ENCODE measurements around the gene DCTD. TPM values are rescaled to one million over a fixed set of nuclear protein-coding genes. Genes with fewer than 3 reads are reported as not detected.

DCTD gene
- polyA plus RNA-seq, 1 donor, result 66.2 TPM

Other genes with a start within 250 kb of the DCTD start
- 21.1 TPM for gene WWC2, start 181.9 kb upstream of the DCTD start, polyA plus RNA-seq (ENCODE audit: insufficient read length)

Measured in hindlimb muscle (tissue), 1 donor.